ENCODE data around the gene TMEM101.
"Not testable (repeated sequence)": the region's sequence is repeated elsewhere in the genome, so short reads cannot be mapped to it uniquely, and the experiment has no call there.

- not testable (repeated sequence) for TF ChIP-seq CTCF (IDR thresholded peaks at IDR 0.05); EZH2 (IDR thresholded peaks at IDR 0.05; ENCODE audit: borderline replicate concordance, insufficient read depth, low read depth, low read length, poor library complexity, severe bottlenecking)
Measured at GRCh38 chr17:43971436-43971835, 43.3 kb downstream of the TMEM101 start.

Data from B cell (primary cell).